NCI-H82 treated with DMSO at 0.1 percent for 48 hours (cell line): ENCODE measurements around the gene MYOZ1.
"Not testable (repeated sequence)": the region's sequence is repeated elsewhere in the genome, so short reads cannot be mapped to it uniquely, and the experiment has no call there.

Experiments used
- DNase-seq: peaks from one replicate; lab custom pipeline; 2025; ENCODE audit not compliant: unreplicated experiment; lab: John Stamatoyannopoulos, UW

MYOZ1 gene

GRCh38 chr10:73641328-73642060 is at the start of gene MYOZ1:
Gene MYOZ1 (minus strand): TSS chr10:73641474. CDS start chr10:73640017, 1,457 bp downstream.
- DNase-seq, result no peak

- not testable (repeated sequence) for DNase-seq
Measured at GRCh38 chr10:73690755-73691154, 49.5 kb upstream of the MYOZ1 start.

- not testable (repeated sequence) for DNase-seq
Measured at GRCh38 chr10:73689596-73689995, 48.3 kb upstream of the MYOZ1 start.

GRCh38 chr10:73687641-73688040 is 46.4 kb upstream of the MYOZ1 start:
- not testable (repeated sequence) for DNase-seq

- not testable (repeated sequence) for DNase-seq
Measured at GRCh38 chr10:73674546-73674945, 33.3 kb upstream of the MYOZ1 start.

- DNase-seq, result not testable (repeated sequence)
Measured at GRCh38 chr10:73668378-73668777, 27.1 kb upstream of the MYOZ1 start.

- DNase-seq, result not testable (repeated sequence)
Measured at GRCh38 chr10:73666153-73666809, 25.0 kb upstream of the MYOZ1 start.

- not testable (repeated sequence) for DNase-seq
Measured at GRCh38 chr10:73665581-73665980, 24.3 kb upstream of the MYOZ1 start.

- not testable (repeated sequence) for DNase-seq
Measured at GRCh38 chr10:73664156-73665040, 23.1 kb upstream of the MYOZ1 start.

- DNase-seq, result not testable (repeated sequence)
Measured at GRCh38 chr10:73663621-73664020, 22.3 kb upstream of the MYOZ1 start.

GRCh38 chr10:73662705-73663104 is 21.4 kb upstream of the MYOZ1 start:
- not testable (repeated sequence) for DNase-seq

GRCh38 chr10:73655990-73656298 is 14.7 kb upstream of the MYOZ1 start, which contains the start of gene SYNPO2L:
Gene SYNPO2L (minus strand): TSS chr10:73656029. CDS start chr10:73655922, 107 bp downstream.
- DNase-seq, result no peak

- no peak for DNase-seq
Measured at GRCh38 chr10:73655257-73655989, 14.1 kb upstream of the MYOZ1 start.

GRCh38 chr10:73653701-73654100 is 12.4 kb upstream of the MYOZ1 start:
- peak; percentile 3 for DNase-seq

GRCh38 chr10:73653195-73653594 is 11.9 kb upstream of the MYOZ1 start:
- DNase-seq, result no peak

- DNase-seq, result no peak
Measured at GRCh38 chr10:73650537-73651331, 9.5 kb upstream of the MYOZ1 start.

GRCh38 chr10:73649876-73650536 is 8.7 kb upstream of the MYOZ1 start:
- DNase-seq, result no peak

GRCh38 chr10:73648975-73649829 is 7.9 kb upstream of the MYOZ1 start:
- no peak for DNase-seq
